Trophoblast cell (in vitro differentiated cells and primary cell): ENCODE measurements around the gene RTP4.

Experiments
- DNase-seq, 2 donors: peaks; one replicate each; pipeline ENCODE4 v3.0.0-alpha.2; 2016
- H2AFZ ChIP-seq: 2 replicates; pipeline ENCODE4 v1.6.1; 2013; ENCODE audit warnings: low read length, moderate library complexity, mild to moderate bottlenecking; ENCODE audit not compliant: insufficient read depth, poor library complexity
- H2AK5ac ChIP-seq: 2 replicates; pipeline ENCODE4 v1.6.1; 2013; ENCODE audit warnings: mild to moderate bottlenecking, low read length
- H2BK120ac ChIP-seq: 2 replicates; pipeline ENCODE4 v1.6.1; 2013; ENCODE audit warnings: low read length, mild to moderate bottlenecking, moderate library complexity; ENCODE audit not compliant: insufficient read depth, poor library complexity
- H2BK12ac ChIP-seq: 2 replicates; pipeline ENCODE4 v1.6.1; 2013; ENCODE audit warnings: mild to moderate bottlenecking, low read length, moderate library complexity
- H2BK5ac ChIP-seq: 2 replicates; pipeline ENCODE4 v1.6.1; 2013; ENCODE audit warnings: low read length, low read depth, moderate library complexity, mild to moderate bottlenecking; ENCODE audit not compliant: poor library complexity
- H3K14ac ChIP-seq: 2 replicates; pipeline ENCODE4 v1.6.1; 2013; ENCODE audit warnings: mild to moderate bottlenecking, low read length
- H3K18ac ChIP-seq: 2 replicates; pipeline ENCODE4 v1.6.1; 2013; ENCODE audit warnings: mild to moderate bottlenecking, low read length
- H3K23ac ChIP-seq: 2 replicates; pipeline ENCODE4 v1.6.1; 2013; ENCODE audit warnings: low read length
- H3K27ac ChIP-seq: 2 replicates; pipeline ENCODE4 v1.5.1; 2013; ENCODE audit warnings: low read depth, mild to moderate bottlenecking, inconsistent platforms, low read length, moderate library complexity
- H3K27me3 ChIP-seq: 2 replicates; pipeline ENCODE4 v1.6.1; 2013; ENCODE audit warnings: inconsistent platforms, mild to moderate bottlenecking, low read length, moderate library complexity; ENCODE audit not compliant: insufficient read depth
- H3K36me3 ChIP-seq, 2 experiments: 1 replicate in 1 of 2; 2 replicates in 1 of 2; pipeline ENCODE4 v1.6.1; 2013; ENCODE audit warnings: low read length in 2 of 2, mild to moderate bottlenecking in 2 of 2, moderate library complexity in 1 of 2; ENCODE audit not compliant: insufficient read depth in 2 of 2, control insufficient read depth in 1 of 2
- H3K4ac ChIP-seq: 2 replicates; pipeline ENCODE4 v1.6.1; 2013; ENCODE audit warnings: low read depth, mild to moderate bottlenecking, low read length, moderate library complexity
- H3K4me1 ChIP-seq, 2 experiments: 1 replicate in 1 of 2; 2 replicates in 1 of 2; pipeline ENCODE4 v1.6.1; 2013; ENCODE audit warnings: low read length in 2 of 2, mild to moderate bottlenecking in 2 of 2, moderate library complexity in 1 of 2; ENCODE audit not compliant: insufficient read depth in 2 of 2, control insufficient read depth in 1 of 2
- H3K4me2 ChIP-seq: 2 replicates; pipeline ENCODE4 v1.6.1; 2013; ENCODE audit warnings: inconsistent platforms, mild to moderate bottlenecking, low read length, moderate library complexity
- H3K4me3 ChIP-seq: 2 replicates; pipeline ENCODE4 v1.5.1; 2013; ENCODE audit warnings: mild to moderate bottlenecking, low read depth, low read length, inconsistent platforms
- H3K79me1 ChIP-seq: one replicate; pipeline ENCODE4 v1.6.1; 2013; ENCODE audit warnings: low read length
- H3K79me2 ChIP-seq: 2 replicates; pipeline ENCODE4 v1.6.1; 2013; ENCODE audit warnings: low read length, mild to moderate bottlenecking; ENCODE audit not compliant: control insufficient read depth, insufficient read depth, poor library complexity
- H3K9ac ChIP-seq: 2 replicates; pipeline ENCODE4 v1.6.1; 2013; ENCODE audit warnings: mild to moderate bottlenecking, low read length
- H3K9me3 ChIP-seq: 2 replicates; pipeline ENCODE4 v1.6.1; 2013; ENCODE audit warnings: low read depth, mild to moderate bottlenecking, control low read depth, inconsistent platforms, low read length; ENCODE audit not compliant: insufficient read depth
- H4K12ac ChIP-seq: 2 replicates; pipeline ENCODE4 v1.6.1; 2013; ENCODE audit warnings: low read depth, mild to moderate bottlenecking, low read length, moderate library complexity
- H4K8ac ChIP-seq: 2 replicates; pipeline ENCODE4 v1.6.1; 2013; ENCODE audit warnings: low read depth, mild to moderate bottlenecking, low read length, moderate library complexity
- H4K91ac ChIP-seq: one replicate; pipeline ENCODE4 v1.6.1; 2013; ENCODE audit warnings: low read depth, mild to moderate bottlenecking, low read length, moderate library complexity
- WGBS: extraction: QIAGEN DNeasy Blood & Tissue Kit; methylation state at CpG from one replicate; pipeline ENCODE4 v1.1.7; 2013; ENCODE audit warnings: missing lambda C conversion rate; ENCODE audit not compliant: insufficient read length, insufficient coverage; ENCODE audit errors: extremely low coverage; 5-methylcytosine and 5-hydroxymethylcytosine counted together

The RTP4 gene

DNA sequence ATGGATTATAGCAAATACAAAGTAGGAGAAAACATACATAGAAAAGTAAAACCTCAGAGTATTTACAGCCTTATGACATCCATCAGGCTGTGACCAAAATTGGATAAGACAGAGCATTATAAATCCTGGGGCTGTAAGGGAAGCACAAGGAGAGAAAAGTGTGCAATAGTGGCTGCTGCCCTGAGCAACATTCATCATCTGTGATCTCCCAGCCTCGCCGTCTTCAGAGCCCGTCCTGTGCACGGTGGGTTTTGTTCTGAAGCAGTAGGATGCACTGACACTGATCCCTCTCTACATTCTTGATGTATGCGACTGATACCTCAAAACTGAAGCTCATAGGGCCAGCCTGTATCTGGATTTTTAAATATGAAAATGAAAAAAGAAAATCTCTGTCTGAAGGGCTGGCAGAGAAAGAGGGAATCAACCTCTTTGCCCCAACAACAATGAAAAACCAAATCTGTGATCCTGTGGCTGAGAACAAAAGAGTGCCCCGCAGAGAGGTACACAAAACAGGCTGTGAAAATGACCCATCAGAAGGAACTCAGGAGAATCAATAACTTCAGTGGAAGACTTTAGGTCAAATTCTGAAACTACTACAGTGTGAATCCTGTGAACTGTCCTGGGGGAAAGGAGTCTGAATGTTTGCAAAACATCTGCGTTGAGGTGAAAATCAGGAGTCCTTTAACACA is 8.2 kb upstream of the RTP4 start:
- Histone ChIP-seq H4K8ac (no peak overlapping the region), H3K23ac (no peak overlapping the region), H2AK5ac (no peak overlapping the region), H4K12ac (no peak overlapping the region), H3K9ac (no peak overlapping the region), H3K4me2 (no peak overlapping the region), H2BK5ac (no peak overlapping the region), H2AFZ (no peak overlapping the region), H3K4ac (no peak overlapping the region), H3K36me3 (no peaks in the 10 kb centered on the region), H3K4me1 (peaks cover 0 to 2% of the 10 kb centered on the region in 2 experiments), H2BK120ac (no peak overlapping the region), H4K91ac (no peak overlapping the region), H3K79me2 (no peaks in the 10 kb centered on the region), H3K79me1 (no peaks in the 10 kb centered on the region), H3K14ac (no peak overlapping the region), H3K18ac (no peak overlapping the region), H3K27ac (no peak overlapping the region), H3K9me3 (no peaks in the 10 kb centered on the region), H3K4me3 (no peak overlapping the region), H3K27me3 (no peaks in the 10 kb centered on the region), H2BK12ac (no peak overlapping the region)
- no CpG with 5 or more reads among the region's 7 CpGs for WGBS
- DNase-seq: no peak

- no peak overlapping the region for H3K27ac ChIP-seq
- H3K14ac ChIP-seq: no peak overlapping the region
- H4K12ac ChIP-seq: no peak overlapping the region
- no peak for DNase-seq
- peaks cover 0 to 2% of the 10 kb centered on the region in 2 experiments for H3K4me1 ChIP-seq
- no peak overlapping the region for H2BK120ac ChIP-seq
- no peak overlapping the region for H4K91ac ChIP-seq
- no peaks in the 10 kb centered on the region for H3K79me1 ChIP-seq
- no peak overlapping the region for H2BK5ac ChIP-seq
- H2AK5ac ChIP-seq: no peak overlapping the region
- H3K4ac ChIP-seq: no peak overlapping the region
- WGBS: no CpG with 5 or more reads among the region's 3 CpGs
- no peak overlapping the region for H3K4me2 ChIP-seq
- H2AFZ ChIP-seq: no peak overlapping the region
- no peak overlapping the region for H3K9ac ChIP-seq
- no peak overlapping the region for H3K18ac ChIP-seq
- no peaks in the 10 kb centered on the region for H3K36me3 ChIP-seq
- H4K8ac ChIP-seq: no peak overlapping the region
- no peak overlapping the region for H3K23ac ChIP-seq
- H3K79me2 ChIP-seq: no peaks in the 10 kb centered on the region
- no peaks in the 10 kb centered on the region for H3K27me3 ChIP-seq
- no peaks in the 10 kb centered on the region for H3K9me3 ChIP-seq
- H2BK12ac ChIP-seq: no peak overlapping the region
- no peak overlapping the region for H3K4me3 ChIP-seq
Measured at GRCh38 chr3:187360596-187360995, 7.6 kb upstream of the RTP4 start.

- H3K14ac ChIP-seq: no peak overlapping the region
- H3K4me2 ChIP-seq: no peak overlapping the region
- no peak overlapping the region for H3K23ac ChIP-seq
- H3K9ac ChIP-seq: no peak overlapping the region
- H3K79me2 ChIP-seq: no peaks in the 10 kb centered on the region
- no peak overlapping the region for H3K4ac ChIP-seq
- no peaks in the 10 kb centered on the region for H3K9me3 ChIP-seq
- no peak overlapping the region for H4K12ac ChIP-seq
- H3K27me3 ChIP-seq: no peaks in the 10 kb centered on the region
- peaks cover 0 to 2% of the 10 kb centered on the region in 2 experiments for H3K4me1 ChIP-seq
- no peak overlapping the region for H3K18ac ChIP-seq
- H2BK5ac ChIP-seq: no peak overlapping the region
- no peak overlapping the region for H4K91ac ChIP-seq
- H3K4me3 ChIP-seq: no peak overlapping the region
- WGBS: no CpG with 5 or more reads among the region's 2 CpGs
- DNase-seq: no peak
- no peaks in the 10 kb centered on the region for H3K79me1 ChIP-seq
- no peak overlapping the region for H2BK120ac ChIP-seq
- H2AFZ ChIP-seq: no peak overlapping the region
- no peak overlapping the region for H2AK5ac ChIP-seq
- no peak overlapping the region for H3K27ac ChIP-seq
- no peak overlapping the region for H2BK12ac ChIP-seq
- H3K36me3 ChIP-seq: no peaks in the 10 kb centered on the region
- no peak overlapping the region for H4K8ac ChIP-seq
Measured at GRCh38 chr3:187361835-187362234, 6.3 kb upstream of the RTP4 start.

- Histone ChIP-seq H2AK5ac (no peak overlapping the region), H3K14ac (no peak overlapping the region), H4K8ac (no peak overlapping the region), H2AFZ (no peak overlapping the region), H3K18ac (no peak overlapping the region), H4K12ac (no peak overlapping the region), H3K23ac (no peak overlapping the region), H3K4me3 (no peak overlapping the region), H3K36me3 (no peaks in the 10 kb centered on the region), H2BK120ac (no peak overlapping the region), H3K27me3 (no peaks in the 10 kb centered on the region), H3K9ac (no peak overlapping the region), H2BK5ac (no peak overlapping the region), H3K79me1 (no peaks in the 10 kb centered on the region), H4K91ac (no peak overlapping the region), H2BK12ac (no peak overlapping the region), H3K4me1 (no peaks in the 10 kb centered on the region), H3K79me2 (no peaks in the 10 kb centered on the region), H3K27ac (no peak overlapping the region), H3K4ac (no peak overlapping the region), H3K4me2 (no peak overlapping the region), H3K9me3 (peaks cover 3% of the 10 kb centered on the region)
- WGBS: no CpG with 5 or more reads among the region's 29 CpGs
- DNase-seq: no peak
Measured at GRCh38 chr3:187367561-187368103, 553 bp upstream of the RTP4 start.
